Measurements from ENCODE around the gene TMEM238L.

DNA sequence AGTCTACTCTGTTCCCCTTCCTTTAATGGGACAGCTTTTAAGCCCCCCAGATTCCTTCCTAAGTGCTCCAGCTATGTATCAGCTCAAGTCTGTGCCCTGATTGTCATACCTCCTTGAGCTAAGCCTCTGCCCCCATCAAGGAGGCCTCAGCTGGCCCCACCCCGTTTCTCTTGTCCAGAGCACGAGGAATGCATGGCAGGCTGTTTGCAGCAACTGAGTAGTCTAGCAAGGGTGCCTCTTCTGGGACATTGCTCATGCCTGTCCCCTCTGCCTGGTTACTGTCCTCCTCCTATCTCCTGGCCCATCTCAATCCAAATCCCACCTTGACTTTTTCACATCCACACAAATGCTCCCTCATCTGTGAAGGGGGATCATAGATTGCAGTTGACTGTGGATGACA is 46.3 kb downstream of the TMEM238L start:
- TF ChIP-seq, protein P1, sequence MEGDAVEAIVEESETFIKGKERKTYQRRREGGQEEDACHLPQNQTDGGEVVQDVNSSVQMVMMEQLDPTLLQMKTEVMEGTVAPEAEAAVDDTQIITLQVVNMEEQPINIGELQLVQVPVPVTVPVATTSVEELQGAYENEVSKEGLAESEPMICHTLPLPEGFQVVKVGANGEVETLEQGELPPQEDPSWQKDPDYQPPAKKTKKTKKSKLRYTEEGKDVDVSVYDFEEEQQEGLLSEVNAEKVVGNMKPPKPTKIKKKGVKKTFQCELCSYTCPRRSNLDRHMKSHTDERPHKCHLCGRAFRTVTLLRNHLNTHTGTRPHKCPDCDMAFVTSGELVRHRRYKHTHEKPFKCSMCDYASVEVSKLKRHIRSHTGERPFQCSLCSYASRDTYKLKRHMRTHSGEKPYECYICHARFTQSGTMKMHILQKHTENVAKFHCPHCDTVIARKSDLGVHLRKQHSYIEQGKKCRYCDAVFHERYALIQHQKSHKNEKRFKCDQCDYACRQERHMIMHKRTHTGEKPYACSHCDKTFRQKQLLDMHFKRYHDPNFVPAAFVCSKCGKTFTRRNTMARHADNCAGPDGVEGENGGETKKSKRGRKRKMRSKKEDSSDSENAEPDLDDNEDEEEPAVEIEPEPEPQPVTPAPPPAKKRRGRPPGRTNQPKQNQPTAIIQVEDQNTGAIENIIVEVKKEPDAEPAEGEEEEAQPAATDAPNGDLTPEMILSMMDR (conservative IDR thresholded peaks at IDR 0.05 in 1 of 2, IDR thresholded peaks at IDR 0.05 in 1 of 2; ENCODE audit: low read depth in 1 of 2, low read length in 2 of 2), result no peak
- no peak for TF ChIP-seq EZH2 (IDR thresholded peaks at IDR 0.05; ENCODE audit: low read length, missing control alignments)

Data from fibroblast of lung (primary cell).